AG09319 (cell line): ENCODE measurements around the gene ALDH5A1.

ENCODE experiments used
- DNase-seq: peaks from one replicate; pipeline ENCODE4 v3.0.0-alpha.2; 2010; ENCODE audit warnings: low read depth; ENCODE audit errors: extremely low read depth
- TF ChIP-seq, protein P1 (sequence below): IDR thresholded peaks from 2 replicates; pipeline ENCODE4 v1.5.1; 2011; ENCODE audit warnings: low read depth, mild to moderate bottlenecking, inconsistent platforms, low read length, moderate library complexity

ALDH5A1 gene

DNA sequence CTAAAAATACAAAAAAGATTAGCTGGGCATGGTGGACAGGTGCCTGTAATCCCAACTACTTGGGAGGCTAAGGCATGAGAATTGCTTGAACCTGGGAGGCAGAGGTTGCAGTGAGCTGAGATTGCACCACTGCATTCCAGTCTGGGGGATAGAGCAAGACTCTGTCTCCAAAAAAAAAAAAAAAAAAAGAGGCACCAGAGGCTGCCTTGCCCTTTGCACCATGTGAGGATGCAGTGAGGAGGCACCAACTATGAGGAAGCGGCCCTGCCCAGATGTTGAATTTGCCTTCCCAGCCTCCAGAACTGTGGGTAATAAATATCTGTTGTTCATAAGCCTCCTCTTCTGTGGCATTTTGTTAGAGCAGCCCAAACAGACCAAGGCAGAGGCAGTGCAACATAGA, 54.4 kb downstream of the ALDH5A1 start:
- TF ChIP-seq, protein P1, sequence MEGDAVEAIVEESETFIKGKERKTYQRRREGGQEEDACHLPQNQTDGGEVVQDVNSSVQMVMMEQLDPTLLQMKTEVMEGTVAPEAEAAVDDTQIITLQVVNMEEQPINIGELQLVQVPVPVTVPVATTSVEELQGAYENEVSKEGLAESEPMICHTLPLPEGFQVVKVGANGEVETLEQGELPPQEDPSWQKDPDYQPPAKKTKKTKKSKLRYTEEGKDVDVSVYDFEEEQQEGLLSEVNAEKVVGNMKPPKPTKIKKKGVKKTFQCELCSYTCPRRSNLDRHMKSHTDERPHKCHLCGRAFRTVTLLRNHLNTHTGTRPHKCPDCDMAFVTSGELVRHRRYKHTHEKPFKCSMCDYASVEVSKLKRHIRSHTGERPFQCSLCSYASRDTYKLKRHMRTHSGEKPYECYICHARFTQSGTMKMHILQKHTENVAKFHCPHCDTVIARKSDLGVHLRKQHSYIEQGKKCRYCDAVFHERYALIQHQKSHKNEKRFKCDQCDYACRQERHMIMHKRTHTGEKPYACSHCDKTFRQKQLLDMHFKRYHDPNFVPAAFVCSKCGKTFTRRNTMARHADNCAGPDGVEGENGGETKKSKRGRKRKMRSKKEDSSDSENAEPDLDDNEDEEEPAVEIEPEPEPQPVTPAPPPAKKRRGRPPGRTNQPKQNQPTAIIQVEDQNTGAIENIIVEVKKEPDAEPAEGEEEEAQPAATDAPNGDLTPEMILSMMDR, result no peak
- DNase-seq, result no peak

DNA sequence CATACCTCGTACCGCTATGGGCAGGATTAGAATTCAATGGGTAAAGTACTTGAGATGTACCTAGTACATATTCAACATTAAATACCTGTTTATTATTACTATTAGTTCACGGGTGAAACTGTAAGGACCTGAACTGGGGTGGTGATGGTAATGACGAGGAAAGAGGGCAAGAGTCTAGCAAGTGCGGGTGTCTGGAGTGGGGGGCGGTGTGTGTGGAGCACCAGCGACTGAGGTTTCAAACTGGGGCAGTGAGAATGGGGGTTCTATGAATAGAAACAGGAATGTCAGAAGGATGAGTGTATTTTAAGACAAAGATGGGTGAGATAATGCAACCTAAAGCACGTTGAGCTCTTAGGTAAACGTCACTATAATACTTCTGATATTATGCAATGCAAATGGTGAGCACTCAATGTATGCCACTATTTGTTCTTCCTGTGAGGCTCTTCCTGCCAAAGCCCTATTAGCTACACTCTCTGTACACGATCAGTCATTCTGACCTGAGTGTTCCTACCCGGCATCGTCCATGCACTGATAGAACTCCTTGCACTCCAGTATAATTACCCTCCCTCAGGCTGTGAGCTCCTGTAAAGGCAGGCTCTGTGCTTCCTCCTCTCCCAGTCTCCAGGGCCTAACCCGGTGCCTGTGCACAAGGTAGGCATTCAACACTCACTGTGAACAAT, 55.0 kb downstream of the ALDH5A1 start:
- TF ChIP-seq, protein P1, result no peak
- DNase-seq, result no peak

DNA sequence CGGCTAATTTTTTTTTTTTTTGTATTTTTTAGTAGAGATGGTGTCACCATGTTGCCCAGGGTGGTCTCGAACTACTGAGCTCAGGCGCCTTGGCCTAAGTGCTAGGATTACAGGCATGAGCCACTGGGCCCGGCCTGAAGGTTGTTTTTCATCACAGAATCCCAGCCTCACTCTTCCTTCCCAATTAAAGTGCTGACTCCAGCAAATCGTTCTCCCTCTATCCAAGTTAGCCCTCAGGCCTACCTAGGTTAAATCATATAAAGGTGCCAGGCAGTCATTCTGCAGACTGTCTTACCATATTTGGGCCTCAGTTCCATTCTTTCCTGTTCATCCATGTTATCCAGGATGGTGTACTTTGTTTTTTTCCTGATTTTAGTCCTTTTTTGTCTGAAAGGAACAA, 56.4 kb downstream of the ALDH5A1 start:
- DNase-seq, result no peak
- TF ChIP-seq, protein P1, result no peak

DNA sequence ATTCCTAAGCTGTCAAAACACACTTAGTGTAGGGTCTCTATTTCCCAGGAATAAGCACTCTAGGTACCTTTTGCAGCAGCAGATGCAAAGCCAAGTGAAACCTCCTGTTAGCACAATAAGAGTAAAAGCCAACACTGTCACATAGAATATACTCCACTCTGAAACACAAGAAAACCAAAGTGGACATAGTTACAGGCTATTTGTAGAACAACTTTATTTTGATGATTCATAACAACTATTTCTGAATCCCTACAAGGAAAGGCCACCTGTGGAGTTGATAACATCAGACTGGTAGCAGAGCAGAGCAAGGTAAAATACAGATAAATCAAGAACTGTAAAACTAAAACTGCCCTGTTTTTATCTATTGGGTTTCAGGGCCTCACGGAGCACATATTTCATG, 59.7 kb downstream of the ALDH5A1 start:
- no peak for DNase-seq
- TF ChIP-seq, protein P1, result no peak

DNA sequence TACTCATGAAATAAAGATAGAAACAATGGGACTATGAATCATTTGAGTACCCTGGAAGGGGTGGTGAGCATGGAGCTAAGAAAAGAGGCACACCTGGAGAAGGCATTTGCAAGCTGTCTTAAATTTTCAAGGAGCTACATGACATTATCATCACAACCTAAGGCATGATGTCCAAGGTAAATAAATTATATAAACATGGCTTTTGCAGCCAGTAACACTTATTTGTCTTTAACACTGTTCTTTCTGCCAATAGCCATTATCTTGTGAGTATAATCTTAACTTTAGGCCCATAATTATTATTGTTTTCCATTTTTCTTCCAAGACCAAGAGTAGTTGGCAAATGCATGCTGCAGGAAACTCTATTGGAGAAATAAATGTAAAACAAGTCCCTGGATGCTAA, 63.7 kb downstream of the ALDH5A1 start:
- TF ChIP-seq, protein P1, result no peak
- no peak for DNase-seq

DNA sequence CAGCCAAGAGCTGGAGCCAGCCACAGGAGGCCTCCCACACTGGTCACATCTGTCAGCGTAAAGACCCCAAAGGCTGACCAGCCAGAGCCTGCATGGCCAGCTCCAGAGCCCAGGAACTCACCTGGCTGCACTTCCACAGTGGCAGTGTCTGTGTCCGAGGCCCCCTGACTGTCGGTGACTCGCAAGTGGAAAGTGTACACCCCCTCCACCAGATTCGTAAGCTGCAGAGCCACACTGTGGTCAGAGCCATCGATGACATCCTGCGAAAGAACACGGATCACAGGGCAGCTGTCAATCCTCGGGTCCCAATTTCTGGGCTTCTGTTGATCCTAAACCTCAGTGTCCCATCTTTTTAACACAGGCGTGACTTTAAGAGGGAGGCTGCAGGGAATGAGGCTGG, 69.3 kb downstream of the ALDH5A1 start:
- DNase-seq, result no peak
- TF ChIP-seq, protein P1, result no peak

DNA sequence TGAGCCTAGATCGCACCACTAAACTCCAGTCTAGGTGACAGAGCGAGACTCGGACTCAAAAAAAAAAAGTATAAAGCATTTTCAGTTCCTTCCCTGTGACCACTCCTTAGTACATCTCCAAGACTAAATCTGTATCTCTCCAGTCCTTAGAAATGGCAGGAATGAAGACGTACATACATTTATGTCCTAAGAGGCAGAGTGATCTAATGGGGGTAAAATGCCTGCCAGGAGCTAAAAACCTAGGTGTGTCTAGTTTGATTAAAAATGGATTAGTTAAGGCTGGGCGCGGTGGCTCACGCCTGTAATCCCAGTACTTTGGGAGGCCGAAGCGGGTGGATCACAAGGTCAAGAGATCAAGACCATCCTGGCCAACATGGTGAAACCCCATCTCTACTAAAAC, 70.4 kb downstream of the ALDH5A1 start:
- TF ChIP-seq, protein P1, result no peak
- no peak for DNase-seq
